ENCODE measurements around the gene DHX35.

DNA sequence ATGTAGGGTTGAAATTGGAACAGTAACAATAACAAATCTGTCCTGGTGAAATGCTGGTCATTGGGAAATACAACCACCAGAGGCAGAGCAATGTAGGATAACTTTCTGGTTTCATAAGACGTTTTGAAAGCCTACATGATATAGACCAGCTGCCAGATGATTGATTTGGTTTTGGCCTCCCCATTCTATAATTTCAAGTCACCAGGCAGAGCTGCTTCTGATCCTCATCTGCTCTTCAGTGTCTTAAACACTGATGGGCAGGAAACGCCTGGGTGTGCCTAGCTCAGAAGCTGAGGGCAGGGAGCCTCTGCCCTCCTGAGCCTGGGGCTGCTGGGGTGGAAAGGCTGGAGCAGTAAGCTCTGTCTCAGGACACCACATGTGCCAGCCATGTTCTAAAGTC is 24.5 kb downstream of the DHX35 start:
- TF ChIP-seq, protein P1, sequence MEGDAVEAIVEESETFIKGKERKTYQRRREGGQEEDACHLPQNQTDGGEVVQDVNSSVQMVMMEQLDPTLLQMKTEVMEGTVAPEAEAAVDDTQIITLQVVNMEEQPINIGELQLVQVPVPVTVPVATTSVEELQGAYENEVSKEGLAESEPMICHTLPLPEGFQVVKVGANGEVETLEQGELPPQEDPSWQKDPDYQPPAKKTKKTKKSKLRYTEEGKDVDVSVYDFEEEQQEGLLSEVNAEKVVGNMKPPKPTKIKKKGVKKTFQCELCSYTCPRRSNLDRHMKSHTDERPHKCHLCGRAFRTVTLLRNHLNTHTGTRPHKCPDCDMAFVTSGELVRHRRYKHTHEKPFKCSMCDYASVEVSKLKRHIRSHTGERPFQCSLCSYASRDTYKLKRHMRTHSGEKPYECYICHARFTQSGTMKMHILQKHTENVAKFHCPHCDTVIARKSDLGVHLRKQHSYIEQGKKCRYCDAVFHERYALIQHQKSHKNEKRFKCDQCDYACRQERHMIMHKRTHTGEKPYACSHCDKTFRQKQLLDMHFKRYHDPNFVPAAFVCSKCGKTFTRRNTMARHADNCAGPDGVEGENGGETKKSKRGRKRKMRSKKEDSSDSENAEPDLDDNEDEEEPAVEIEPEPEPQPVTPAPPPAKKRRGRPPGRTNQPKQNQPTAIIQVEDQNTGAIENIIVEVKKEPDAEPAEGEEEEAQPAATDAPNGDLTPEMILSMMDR (conservative IDR thresholded peaks at IDR 0.05; ENCODE audit: low read depth in 2 of 2) = no peak
- TF ChIP-seq EZH2 (IDR thresholded peaks at IDR 0.05; ENCODE audit: low read depth, unreplicated experiment) (no peak), POLR2AphosphoS5 (IDR thresholded peaks at IDR 0.05; ENCODE audit: low read depth) (no peak), STAT1 (IDR thresholded peaks at IDR 0.05; ENCODE audit: unreplicated experiment) (no peak), ZNF331 (CRISPR knock-in tag; IDR thresholded peaks at IDR 0.05; ENCODE audit: low read depth) (no peak), EZH2phosphoT487 (IDR thresholded peaks at IDR 0.05; ENCODE audit: unreplicated experiment) (no peak), JUNB (IDR thresholded peaks at IDR 0.05; ENCODE audit: unreplicated experiment) (no peak), CREB1 (CRISPR knock-in tag; IDR thresholded peaks at IDR 0.05; ENCODE audit: low read depth) (no peak), NANOG (IDR thresholded peaks at IDR 0.05; ENCODE audit: borderline replicate concordance) (no peak), ZNF114 (CRISPR knock-in tag; IDR thresholded peaks at IDR 0.05) (no peak)
- TF ChIP-seq, protein P2, sequence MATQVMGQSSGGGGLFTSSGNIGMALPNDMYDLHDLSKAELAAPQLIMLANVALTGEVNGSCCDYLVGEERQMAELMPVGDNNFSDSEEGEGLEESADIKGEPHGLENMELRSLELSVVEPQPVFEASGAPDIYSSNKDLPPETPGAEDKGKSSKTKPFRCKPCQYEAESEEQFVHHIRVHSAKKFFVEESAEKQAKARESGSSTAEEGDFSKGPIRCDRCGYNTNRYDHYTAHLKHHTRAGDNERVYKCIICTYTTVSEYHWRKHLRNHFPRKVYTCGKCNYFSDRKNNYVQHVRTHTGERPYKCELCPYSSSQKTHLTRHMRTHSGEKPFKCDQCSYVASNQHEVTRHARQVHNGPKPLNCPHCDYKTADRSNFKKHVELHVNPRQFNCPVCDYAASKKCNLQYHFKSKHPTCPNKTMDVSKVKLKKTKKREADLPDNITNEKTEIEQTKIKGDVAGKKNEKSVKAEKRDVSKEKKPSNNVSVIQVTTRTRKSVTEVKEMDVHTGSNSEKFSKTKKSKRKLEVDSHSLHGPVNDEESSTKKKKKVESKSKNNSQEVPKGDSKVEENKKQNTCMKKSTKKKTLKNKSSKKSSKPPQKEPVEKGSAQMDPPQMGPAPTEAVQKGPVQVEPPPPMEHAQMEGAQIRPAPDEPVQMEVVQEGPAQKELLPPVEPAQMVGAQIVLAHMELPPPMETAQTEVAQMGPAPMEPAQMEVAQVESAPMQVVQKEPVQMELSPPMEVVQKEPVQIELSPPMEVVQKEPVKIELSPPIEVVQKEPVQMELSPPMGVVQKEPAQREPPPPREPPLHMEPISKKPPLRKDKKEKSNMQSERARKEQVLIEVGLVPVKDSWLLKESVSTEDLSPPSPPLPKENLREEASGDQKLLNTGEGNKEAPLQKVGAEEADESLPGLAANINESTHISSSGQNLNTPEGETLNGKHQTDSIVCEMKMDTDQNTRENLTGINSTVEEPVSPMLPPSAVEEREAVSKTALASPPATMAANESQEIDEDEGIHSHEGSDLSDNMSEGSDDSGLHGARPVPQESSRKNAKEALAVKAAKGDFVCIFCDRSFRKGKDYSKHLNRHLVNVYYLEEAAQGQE (IDR thresholded peaks at IDR 0.05; ENCODE audit: unreplicated experiment) = no peak
- TF ChIP-seq, protein P3, sequence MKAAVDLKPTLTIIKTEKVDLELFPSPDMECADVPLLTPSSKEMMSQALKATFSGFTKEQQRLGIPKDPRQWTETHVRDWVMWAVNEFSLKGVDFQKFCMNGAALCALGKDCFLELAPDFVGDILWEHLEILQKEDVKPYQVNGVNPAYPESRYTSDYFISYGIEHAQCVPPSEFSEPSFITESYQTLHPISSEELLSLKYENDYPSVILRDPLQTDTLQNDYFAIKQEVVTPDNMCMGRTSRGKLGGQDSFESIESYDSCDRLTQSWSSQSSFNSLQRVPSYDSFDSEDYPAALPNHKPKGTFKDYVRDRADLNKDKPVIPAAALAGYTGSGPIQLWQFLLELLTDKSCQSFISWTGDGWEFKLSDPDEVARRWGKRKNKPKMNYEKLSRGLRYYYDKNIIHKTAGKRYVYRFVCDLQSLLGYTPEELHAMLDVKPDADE (IDR thresholded peaks at IDR 0.05) = no peak
- TF ChIP-seq, protein P4, sequence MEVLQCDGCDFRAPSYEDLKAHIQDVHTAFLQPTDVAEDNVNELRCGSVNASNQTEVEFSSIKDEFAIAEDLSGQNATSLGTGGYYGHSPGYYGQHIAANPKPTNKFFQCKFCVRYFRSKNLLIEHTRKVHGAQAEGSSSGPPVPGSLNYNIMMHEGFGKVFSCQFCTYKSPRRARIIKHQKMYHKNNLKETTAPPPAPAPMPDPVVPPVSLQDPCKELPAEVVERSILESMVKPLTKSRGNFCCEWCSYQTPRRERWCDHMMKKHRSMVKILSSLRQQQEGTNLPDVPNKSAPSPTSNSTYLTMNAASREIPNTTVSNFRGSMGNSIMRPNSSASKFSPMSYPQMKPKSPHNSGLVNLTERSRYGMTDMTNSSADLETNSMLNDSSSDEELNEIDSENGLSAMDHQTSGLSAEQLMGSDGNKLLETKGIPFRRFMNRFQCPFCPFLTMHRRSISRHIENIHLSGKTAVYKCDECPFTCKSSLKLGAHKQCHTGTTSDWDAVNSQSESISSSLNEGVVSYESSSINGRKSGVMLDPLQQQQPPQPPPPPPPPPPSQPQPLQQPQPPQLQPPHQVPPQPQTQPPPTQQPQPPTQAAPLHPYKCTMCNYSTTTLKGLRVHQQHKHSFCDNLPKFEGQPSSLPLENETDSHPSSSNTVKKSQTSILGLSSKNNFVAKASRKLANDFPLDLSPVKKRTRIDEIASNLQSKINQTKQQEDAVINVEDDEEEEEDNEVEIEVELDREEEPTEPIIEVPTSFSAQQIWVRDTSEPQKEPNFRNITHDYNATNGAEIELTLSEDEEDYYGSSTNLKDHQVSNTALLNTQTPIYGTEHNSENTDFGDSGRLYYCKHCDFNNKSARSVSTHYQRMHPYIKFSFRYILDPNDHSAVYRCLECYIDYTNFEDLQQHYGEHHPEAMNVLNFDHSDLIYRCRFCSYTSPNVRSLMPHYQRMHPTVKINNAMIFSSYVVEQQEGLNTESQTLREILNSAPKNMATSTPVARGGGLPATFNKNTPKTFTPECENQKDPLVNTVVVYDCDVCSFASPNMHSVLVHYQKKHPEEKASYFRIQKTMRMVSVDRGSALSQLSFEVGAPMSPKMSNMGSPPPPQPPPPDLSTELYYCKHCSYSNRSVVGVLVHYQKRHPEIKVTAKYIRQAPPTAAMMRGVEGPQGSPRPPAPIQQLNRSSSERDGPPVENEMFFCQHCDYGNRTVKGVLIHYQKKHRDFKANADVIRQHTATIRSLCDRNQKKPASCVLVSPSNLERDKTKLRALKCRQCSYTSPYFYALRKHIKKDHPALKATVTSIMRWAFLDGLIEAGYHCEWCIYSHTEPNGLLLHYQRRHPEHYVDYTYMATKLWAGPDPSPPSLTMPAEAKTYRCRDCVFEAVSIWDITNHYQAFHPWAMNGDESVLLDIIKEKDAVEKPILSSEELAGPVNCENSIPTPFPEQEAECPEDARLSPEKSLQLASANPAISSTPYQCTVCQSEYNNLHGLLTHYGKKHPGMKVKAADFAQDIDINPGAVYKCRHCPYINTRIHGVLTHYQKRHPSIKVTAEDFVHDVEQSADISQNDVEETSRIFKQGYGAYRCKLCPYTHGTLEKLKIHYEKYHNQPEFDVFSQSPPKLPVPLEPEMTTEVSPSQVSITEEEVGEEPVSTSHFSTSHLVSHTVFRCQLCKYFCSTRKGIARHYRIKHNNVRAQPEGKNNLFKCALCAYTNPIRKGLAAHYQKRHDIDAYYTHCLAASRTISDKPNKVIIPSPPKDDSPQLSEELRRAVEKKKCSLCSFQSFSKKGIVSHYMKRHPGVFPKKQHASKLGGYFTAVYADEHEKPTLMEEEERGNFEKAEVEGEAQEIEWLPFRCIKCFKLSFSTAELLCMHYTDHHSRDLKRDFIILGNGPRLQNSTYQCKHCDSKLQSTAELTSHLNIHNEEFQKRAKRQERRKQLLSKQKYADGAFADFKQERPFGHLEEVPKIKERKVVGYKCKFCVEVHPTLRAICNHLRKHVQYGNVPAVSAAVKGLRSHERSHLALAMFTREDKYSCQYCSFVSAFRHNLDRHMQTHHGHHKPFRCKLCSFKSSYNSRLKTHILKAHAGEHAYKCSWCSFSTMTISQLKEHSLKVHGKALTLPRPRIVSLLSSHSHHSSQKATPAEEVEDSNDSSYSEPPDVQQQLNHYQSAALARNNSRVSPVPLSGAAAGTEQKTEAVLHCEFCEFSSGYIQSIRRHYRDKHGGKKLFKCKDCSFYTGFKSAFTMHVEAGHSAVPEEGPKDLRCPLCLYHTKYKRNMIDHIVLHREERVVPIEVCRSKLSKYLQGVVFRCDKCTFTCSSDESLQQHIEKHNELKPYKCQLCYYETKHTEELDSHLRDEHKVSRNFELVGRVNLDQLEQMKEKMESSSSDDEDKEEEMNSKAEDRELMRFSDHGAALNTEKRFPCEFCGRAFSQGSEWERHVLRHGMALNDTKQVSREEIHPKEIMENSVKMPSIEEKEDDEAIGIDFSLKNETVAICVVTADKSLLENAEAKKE (CRISPR knock-in tag; IDR thresholded peaks at IDR 0.05) = no peak
